NT2/D1 (cell line): ENCODE measurements around the gene TCL1A.

Experiments used
- SUZ12 ChIP-seq: IDR thresholded peaks from 2 replicates; pipeline ENCODE4 v1.6.1; 2011; ENCODE audit not compliant: insufficient read length, insufficient read depth; ENCODE audit errors: extremely low read depth
- YY1 ChIP-seq: IDR thresholded peaks from 2 replicates; pipeline ENCODE4 v1.6.1; 2011; ENCODE audit not compliant: insufficient read length, insufficient read depth
- ZNF274 ChIP-seq: IDR thresholded peaks from 2 replicates; pipeline ENCODE4 v1.6.1; 2011; ENCODE audit warnings: mild to moderate bottlenecking, low read depth, low read length

DNA sequence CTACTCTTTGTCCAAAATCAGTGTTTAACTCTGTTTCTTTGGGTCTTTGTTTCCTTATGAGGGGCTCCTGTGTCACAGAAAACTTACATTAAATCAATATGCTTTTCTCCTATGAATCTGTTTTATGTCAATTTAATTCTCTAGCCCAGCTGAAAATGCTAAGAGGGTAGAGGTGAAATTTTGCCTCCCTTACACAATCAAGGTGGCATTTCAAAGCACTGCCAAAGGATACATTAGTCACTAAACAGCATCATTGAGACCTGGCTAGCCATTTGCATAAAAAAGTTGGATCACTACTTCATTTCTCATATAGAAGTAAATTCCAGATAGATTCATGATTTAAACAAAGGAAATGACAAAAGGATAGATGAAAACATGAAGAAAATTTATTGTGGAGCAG, 15.6 kb downstream of the TCL1A start:
- no peak for TF ChIP-seq YY1
- no peak for TF ChIP-seq ZNF274
- TF ChIP-seq SUZ12, result no peak
